ENCODE data around the gene LMO1.

Gene LMO1

DNA sequence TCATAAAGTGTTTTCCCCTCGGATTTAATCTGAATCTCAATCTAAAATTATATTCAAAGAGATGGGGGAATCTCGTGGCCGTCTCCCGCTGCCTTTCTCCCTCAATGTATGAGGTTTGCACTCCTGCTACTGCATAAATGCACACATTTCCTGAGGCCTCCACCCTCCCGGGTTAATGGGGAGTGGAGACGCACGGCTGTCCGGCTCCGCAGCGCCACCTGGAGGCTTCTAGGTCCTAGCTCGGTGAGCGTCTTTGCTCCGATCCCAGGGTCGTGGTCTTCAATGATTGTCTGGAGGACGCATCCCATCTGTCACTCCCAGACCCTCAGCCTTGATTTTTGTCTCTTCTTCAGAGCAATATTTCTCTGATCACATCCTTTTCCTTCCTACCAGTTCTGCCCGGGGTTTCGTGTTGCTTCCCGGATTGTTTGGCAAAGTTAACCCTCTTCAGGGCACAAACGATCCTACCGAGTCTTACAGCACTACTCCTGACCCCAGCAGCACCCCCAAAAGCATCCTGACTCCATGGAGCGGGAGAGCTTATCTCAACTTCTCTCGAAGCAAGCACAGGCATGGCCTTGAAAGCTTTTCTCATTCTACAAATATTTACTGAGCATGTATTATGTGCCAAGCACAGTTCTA lies at the start of gene LMO1:
LMO1 (minus strand) TSS at position 110 of the 642 bp plus-strand sequence. CDS start 516 bp downstream, outside the sequence.
- TF ChIP-seq CTCF (IDR thresholded peaks at IDR 0.05; ENCODE audit: insufficient read depth, missing control alignments): peak; percentile 82
- DNase-seq (ENCODE audit: insufficient read length, low spot score): peak; percentile 90
- peak; percentile 71 for FAIRE-seq

- no peak for TF ChIP-seq CTCF (IDR thresholded peaks at IDR 0.05; ENCODE audit: insufficient read depth, missing control alignments)
- no peak for FAIRE-seq
- DNase-seq (ENCODE audit: insufficient read length, low spot score): no peak
Measured at GRCh38 chr11:8312986-8313385, 49.3 kb upstream of the LMO1 start.

DNA sequence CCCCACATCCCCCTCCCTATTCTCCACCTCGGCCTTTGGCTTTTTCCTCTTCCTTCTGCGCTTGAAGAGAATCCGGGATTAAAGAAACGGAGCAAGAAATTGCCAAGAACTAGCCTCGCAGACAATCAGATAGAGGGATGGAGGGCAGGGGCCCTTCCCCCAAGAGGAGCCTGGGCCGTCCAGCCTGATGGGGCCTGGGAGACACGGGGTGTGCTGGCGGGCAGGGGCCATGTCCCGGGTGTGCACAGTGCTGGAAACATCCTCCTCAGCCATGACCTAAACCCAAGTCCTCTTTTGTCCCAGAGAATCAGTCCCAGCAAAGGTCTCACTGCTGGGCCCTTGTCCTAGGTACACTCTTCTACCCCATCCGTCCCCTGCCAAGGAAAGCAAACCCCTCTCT lies 47.7 kb upstream of the LMO1 start:
- FAIRE-seq: no peak
- no peak for TF ChIP-seq CTCF (IDR thresholded peaks at IDR 0.05; ENCODE audit: insufficient read depth, missing control alignments)
- DNase-seq (ENCODE audit: insufficient read length, low spot score): no peak

DNA sequence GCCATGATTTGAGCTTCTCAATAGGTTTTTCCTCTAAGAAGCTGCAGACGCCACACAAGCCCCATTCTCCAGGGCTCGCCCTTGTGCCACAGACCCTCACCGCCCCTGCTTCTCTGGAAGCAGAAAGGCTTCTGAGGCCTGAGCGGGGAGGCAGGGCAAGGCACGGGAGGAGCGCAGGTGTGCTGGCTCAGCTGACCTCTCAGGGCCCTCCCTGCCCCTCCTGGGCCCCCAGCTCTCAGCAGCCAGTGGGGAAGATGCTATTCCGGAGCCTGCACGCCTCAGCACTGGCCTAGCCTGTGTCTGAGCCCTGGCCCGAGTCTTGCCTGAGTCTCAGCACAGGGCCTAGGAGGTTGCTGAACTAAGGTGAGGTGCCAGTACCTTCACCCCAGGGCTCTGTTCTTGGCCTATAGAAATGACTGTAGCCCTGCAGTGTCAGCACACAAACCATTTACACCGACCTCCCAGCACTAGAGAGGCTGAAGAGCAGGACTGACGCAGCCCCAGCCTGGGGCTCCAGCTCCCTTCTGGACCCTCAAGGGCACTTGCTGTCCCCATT lies 47.1 kb upstream of the LMO1 start:
- FAIRE-seq (no peak), DNase-seq (ENCODE audit: insufficient read length, low spot score) (no peak)
- TF ChIP-seq CTCF (IDR thresholded peaks at IDR 0.05; ENCODE audit: insufficient read depth, missing control alignments): no peak

DNA sequence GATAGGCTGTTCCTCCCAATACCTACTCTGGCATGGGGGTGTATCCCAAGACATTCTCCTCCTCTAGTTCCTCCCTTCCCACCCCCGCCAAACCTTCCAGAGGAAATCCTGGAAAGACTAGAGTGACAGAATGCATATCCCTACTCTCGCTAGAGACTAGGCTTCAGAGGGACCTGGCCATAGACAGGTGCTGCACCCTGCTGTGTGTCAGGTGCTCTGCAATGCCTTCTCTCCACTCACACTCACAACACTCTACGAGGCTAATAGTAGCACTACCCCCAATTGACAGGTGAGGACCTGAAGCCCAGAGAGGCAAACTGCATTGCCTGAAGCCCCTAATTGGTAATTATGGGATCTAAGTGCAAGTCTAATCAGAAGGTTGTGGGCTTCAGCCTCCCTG lies 46.2 kb upstream of the LMO1 start:
- peak; percentile 47 for TF ChIP-seq CTCF (IDR thresholded peaks at IDR 0.05; ENCODE audit: insufficient read depth, missing control alignments)
- FAIRE-seq (no peak), DNase-seq (ENCODE audit: insufficient read length, low spot score) (no peak)

DNA sequence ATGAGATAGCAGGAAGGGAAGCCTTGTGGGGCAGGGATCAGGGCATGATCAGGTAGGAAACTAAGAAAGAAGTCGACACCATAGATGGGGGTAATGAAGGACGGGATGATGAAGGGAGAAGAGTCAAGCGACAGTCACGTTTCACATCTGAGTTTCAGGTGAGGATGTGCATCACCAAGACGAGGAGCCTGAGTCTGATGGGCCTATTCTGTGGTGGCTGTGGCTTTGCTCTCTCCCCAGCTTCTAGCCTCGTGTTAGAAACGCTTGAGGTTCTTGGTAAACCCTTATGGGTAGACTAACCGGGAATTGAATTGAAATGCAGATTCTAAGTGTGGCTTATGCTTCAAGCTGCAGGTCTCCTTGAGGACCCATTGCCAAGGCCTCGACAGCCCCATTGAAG lies 45.6 kb upstream of the LMO1 start:
- no peak for TF ChIP-seq CTCF (IDR thresholded peaks at IDR 0.05; ENCODE audit: insufficient read depth, missing control alignments)
- FAIRE-seq (no peak), DNase-seq (ENCODE audit: insufficient read length, low spot score) (no peak)

- no peak for DNase-seq (ENCODE audit: insufficient read length, low spot score)
- FAIRE-seq: no peak
- no peak for TF ChIP-seq CTCF (IDR thresholded peaks at IDR 0.05; ENCODE audit: insufficient read depth, missing control alignments)
Measured at GRCh38 chr11:8307601-8308000, 43.9 kb upstream of the LMO1 start.

Measured in D721Med (cell line).